Heart left ventricle (tissue), 13 donors: ENCODE results near the gene ASCC1.

ENCODE experiments used
- POLR2A ChIP-seq, 2 donors: fragments of 450-650 bp; IDR thresholded peaks; one replicate each; pipeline ENCODE4 v1.6.1; 2017; ENCODE audit warnings: antibody characterized with exemption in 2 of 2, mild to moderate bottlenecking in 2 of 2, moderate library complexity in 2 of 2
- TF ChIP-seq, protein P1 (sequence below), 12 donors: fragments of 200-600 bp; sonication (generic) in 4 of 12; IDR thresholded peaks; one replicate each; pipeline versions ENCODE4 v1.5.0 to v1.8.0; 2018 to 2022; ENCODE audit warnings: antibody characterized with exemption in 12 of 12, mild to moderate bottlenecking in 5 of 12
- donor health status: ischemic (EF 13 %, LVEDD 7.1; RV severe dilation, severe dysfunction).
- donor health status: DM: no; HTN: yes; CAD: no.
- donor health status: DM: no; HTN: no; CAD: no.
- donor health status: ischemic (EF 25% LVEDD 6.9; RV normal size, moderate dysfunction).
- donor health status: ischemic (EF 25% LVEDD 5.7; RV mildly dilated, moderate dysfunction).
- donor health status: ischemic (EF 35%, LVEDD 5.7; RV mildly dilated, moderate dysfunction).
- donor health status: nonischemic (EF 11% LVEDD 7.7; RV severe dilation, severe dysfunction).
- donor health status: DM: yes; HTN: yes; CAD: no.
- donor health status: PGD.
- donor health status: ischemic (EF 29% LVEDD 5.4; RV normal size, mild dysfunction).
- donor health status: nonischemic (EF 23%, LVEDD 6.1; RV moderate dilation, normal function).

DNA sequence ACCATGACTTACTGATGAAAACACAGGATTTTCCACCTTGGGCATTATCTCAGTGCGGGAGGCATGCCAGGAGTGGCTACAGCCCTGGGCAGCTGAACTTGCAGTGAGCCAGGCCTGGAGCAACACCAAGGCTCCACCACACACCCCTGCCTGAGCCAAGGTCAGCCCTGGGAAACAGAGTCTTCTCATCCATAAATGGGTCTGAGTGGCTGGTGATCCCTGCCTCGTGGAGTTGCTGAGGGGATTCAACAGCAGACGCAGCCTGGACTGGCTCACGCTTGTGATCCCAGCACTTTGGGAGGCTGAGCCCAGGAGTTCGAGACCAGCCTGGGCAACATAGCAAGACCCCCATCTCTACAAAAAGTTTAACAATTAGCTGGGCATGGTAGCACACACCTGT is 160.0 kb downstream of the ASCC1 start:
- TF ChIP-seq, protein P1, sequence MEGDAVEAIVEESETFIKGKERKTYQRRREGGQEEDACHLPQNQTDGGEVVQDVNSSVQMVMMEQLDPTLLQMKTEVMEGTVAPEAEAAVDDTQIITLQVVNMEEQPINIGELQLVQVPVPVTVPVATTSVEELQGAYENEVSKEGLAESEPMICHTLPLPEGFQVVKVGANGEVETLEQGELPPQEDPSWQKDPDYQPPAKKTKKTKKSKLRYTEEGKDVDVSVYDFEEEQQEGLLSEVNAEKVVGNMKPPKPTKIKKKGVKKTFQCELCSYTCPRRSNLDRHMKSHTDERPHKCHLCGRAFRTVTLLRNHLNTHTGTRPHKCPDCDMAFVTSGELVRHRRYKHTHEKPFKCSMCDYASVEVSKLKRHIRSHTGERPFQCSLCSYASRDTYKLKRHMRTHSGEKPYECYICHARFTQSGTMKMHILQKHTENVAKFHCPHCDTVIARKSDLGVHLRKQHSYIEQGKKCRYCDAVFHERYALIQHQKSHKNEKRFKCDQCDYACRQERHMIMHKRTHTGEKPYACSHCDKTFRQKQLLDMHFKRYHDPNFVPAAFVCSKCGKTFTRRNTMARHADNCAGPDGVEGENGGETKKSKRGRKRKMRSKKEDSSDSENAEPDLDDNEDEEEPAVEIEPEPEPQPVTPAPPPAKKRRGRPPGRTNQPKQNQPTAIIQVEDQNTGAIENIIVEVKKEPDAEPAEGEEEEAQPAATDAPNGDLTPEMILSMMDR (IDR thresholded peaks at IDR 0.05) = no peak
- TF ChIP-seq POLR2A (IDR thresholded peaks at IDR 0.05) = no peak
